HG03432 (cell line): ENCODE results near the gene SELENOP.
A peak's percentile ranks its signal among the peaks of the same experiment; 100 is the strongest.

Experiments
- ATAC-seq: cut with Tn5 transposase; IDR thresholded peaks from one replicate; pipeline ENCODE4 v1.9.1; 2021; ENCODE audit warnings: mild to moderate bottlenecking, moderate library complexity; ENCODE audit not compliant: unreplicated experiment

SELENOP gene

GRCh38 chr5:42798284-42799240 lies 13.1 kb downstream of the SELENOP start:
- ATAC-seq = no peak

- no peak for ATAC-seq
Observed at GRCh38 chr5:42791151-42791550, 20.5 kb downstream of the SELENOP start.

GRCh38 chr5:42787845-42788244 lies 23.8 kb downstream of the SELENOP start:
- no peak for ATAC-seq

GRCh38 chr5:42787073-42787472 lies 24.6 kb downstream of the SELENOP start:
- ATAC-seq = no peak

GRCh38 chr5:42785756-42786155 lies 25.9 kb downstream of the SELENOP start:
- ATAC-seq = no peak

GRCh38 chr5:42784132-42784531 lies 27.6 kb downstream of the SELENOP start:
- ATAC-seq = no peak

GRCh38 chr5:42781584-42781983 lies 30.1 kb downstream of the SELENOP start:
- no peak for ATAC-seq

GRCh38 chr5:42779083-42779482 lies 32.6 kb downstream of the SELENOP start:
- ATAC-seq = peak; percentile 81

- no peak for ATAC-seq
Observed at GRCh38 chr5:42772265-42772993, 39.3 kb downstream of the SELENOP start.

GRCh38 chr5:42770003-42770402 lies 41.7 kb downstream of the SELENOP start:
- no peak for ATAC-seq

GRCh38 chr5:42768106-42768504 lies 43.6 kb downstream of the SELENOP start:
- ATAC-seq = no peak

- peak; percentile 52 for ATAC-seq
Observed at GRCh38 chr5:42767491-42768105, 44.1 kb downstream of the SELENOP start.

- ATAC-seq = no peak
Observed at GRCh38 chr5:42761791-42762190, 49.9 kb downstream of the SELENOP start.

GRCh38 chr5:42760426-42760825 lies 51.3 kb downstream of the SELENOP start:
- no peak for ATAC-seq

GRCh38 chr5:42759456-42759855 lies 52.2 kb downstream of the SELENOP start:
- no peak for ATAC-seq

GRCh38 chr5:42756606-42757601 lies 54.8 kb downstream of the SELENOP start, which contains the start of gene CCDC152:
CCDC152 (plus strand) TSS chr5:42756818; CDS start chr5:42759122, 2,304 bp downstream.
- peak; percentile 90 for ATAC-seq

- ATAC-seq = no peak
Observed at GRCh38 chr5:42753099-42753498, 58.6 kb downstream of the SELENOP start.

GRCh38 chr5:42751044-42751443 lies 60.6 kb downstream of the SELENOP start:
- ATAC-seq = no peak

- no peak for ATAC-seq
Observed at GRCh38 chr5:42750507-42750906, 61.2 kb downstream of the SELENOP start.
